ENCODE results near the gene PURA. TPM values are rescaled to one million over a fixed set of nuclear protein-coding genes. Genes with fewer than 3 reads are reported as not detected.

PURA gene
- polyA plus RNA-seq, 1 donor from 2014 or later: 2.3 TPM

DNA sequence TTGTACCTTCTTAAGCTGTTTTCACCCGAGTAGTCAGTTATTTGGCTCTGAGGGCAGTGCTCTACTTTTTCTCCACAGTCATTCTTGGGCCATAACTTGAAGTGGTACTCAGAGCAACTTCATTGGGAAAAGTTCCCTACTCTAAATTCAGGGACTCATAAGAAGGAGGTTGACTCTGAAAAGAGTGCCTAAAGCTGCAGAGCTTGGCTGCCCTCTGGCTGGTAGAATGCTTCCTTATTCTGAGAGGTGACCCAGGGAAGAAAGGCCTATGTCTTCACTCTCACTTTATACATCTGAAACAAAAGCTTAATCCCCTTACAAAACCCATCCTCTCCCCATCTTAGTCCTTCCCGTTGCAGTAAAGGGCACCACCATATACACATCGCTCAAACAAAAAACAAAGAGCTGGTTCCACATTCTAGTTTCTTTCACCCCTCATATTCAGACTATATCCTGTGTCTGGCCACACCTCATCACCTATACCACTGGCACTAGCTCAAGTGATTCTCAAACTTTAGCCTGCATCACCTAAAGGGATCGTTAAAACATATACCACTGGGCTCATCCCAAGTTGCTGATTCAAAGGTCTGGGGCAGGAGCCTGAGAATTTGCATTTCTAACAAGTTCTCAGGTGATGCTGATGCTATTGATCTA is 19.7 kb downstream of the PURA start:
- Histone ChIP-seq H3K4me3 (ENCODE audit: low read length) (no peak overlapping the region), H3K4me2 (ENCODE audit: low read length) (no peak overlapping the region), H3K9me3 (ENCODE audit: low read length) (no peaks in the 10 kb centered on the region), H2AFZ (ENCODE audit: low read depth, low read length) (no peak overlapping the region), H3K79me2 (replicated peaks; ENCODE audit: insufficient read depth, low read length) (no peaks in the 10 kb centered on the region), H3F3A (ENCODE audit: insufficient read depth, low read length, poor library complexity, severe bottlenecking) (no peaks in the 10 kb centered on the region), H4K20me1 (ENCODE audit: insufficient read depth) (no peaks in the 10 kb centered on the region), H3K36me3 (ENCODE audit: insufficient read depth, low read length) (no peaks in the 10 kb centered on the region), H3K9ac (ENCODE audit: low read length) (no peak overlapping the region), H3K27me3 (ENCODE audit: insufficient read depth, low read depth, low read length) (no peaks in the 10 kb centered on the region), H3K9me2 (ENCODE audit: insufficient read depth, low read length) (no peaks in the 10 kb centered on the region), H3K27ac (ENCODE audit: low read length) (no peak overlapping the region)
- TF ChIP-seq EP300 (conservative IDR thresholded peaks at IDR 0.05; ENCODE audit: poor library complexity, severe bottlenecking) (no peak), RAD21 (conservative IDR thresholded peaks at IDR 0.05) (no peak), TAF1 (IDR thresholded peaks at IDR 0.05; ENCODE audit: low read depth) (no peak), REST (IDR thresholded peaks at IDR 0.05; ENCODE audit: borderline replicate concordance) (no peak), SMC3 (conservative IDR thresholded peaks at IDR 0.05; ENCODE audit: poor library complexity) (no peak), POLR2AphosphoS5 (IDR thresholded peaks at IDR 0.05) (no peak), CTCF (IDR thresholded peaks at IDR 0.05; ENCODE audit: poor library complexity, severe bottlenecking) (no peak)

DNA sequence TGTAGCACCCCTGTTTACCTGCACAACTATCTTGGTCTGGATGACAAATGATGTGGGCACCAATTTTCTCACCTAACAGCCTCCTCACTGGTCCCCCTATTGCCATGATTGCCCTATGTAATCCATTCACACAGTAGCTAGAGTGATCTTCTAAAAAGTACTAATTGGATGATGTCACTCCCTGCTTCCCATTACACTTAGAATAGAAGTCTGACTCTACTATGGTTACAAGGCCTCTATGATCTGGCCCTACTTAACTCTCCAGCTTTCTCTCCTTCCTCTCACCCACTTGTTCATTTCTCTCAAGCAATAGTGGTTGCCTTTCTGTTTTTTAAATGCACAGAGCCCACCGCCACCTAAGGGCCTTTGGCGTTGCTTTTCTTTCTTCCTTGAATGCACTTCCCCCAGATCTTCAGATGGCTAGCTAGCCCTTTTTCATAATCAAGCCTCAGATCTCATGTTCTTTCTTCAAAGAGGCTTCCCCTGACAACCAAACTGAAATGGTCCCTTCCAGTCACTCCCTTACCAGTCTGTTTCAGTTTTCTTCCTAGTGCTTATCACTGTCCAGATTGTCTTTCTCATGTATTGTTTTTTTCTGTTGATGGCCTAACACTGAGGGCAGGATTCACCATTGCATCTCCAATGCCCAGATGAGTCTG is 20.5 kb downstream of the PURA start:
- Histone ChIP-seq H3K27me3 (ENCODE audit: insufficient read depth, low read depth, low read length) (no peaks in the 10 kb centered on the region), H3F3A (ENCODE audit: insufficient read depth, low read length, poor library complexity, severe bottlenecking) (no peaks in the 10 kb centered on the region), H3K36me3 (ENCODE audit: insufficient read depth, low read length) (no peaks in the 10 kb centered on the region), H3K9me3 (ENCODE audit: low read length) (no peaks in the 10 kb centered on the region), H2AFZ (ENCODE audit: low read depth, low read length) (no peak overlapping the region), H3K27ac (ENCODE audit: low read length) (no peak overlapping the region), H3K4me3 (ENCODE audit: low read length) (no peak overlapping the region), H3K79me2 (replicated peaks; ENCODE audit: insufficient read depth, low read length) (no peaks in the 10 kb centered on the region), H3K9ac (ENCODE audit: low read length) (no peak overlapping the region), H3K9me2 (ENCODE audit: insufficient read depth, low read length) (no peaks in the 10 kb centered on the region), H4K20me1 (ENCODE audit: insufficient read depth) (no peaks in the 10 kb centered on the region), H3K4me2 (ENCODE audit: low read length) (no peak overlapping the region)
- TF ChIP-seq EP300 (conservative IDR thresholded peaks at IDR 0.05; ENCODE audit: poor library complexity, severe bottlenecking) (no peak), MXI1 (conservative IDR thresholded peaks at IDR 0.05; ENCODE audit: poor library complexity, severe bottlenecking) (no peak), CTCF (IDR thresholded peaks at IDR 0.05; ENCODE audit: poor library complexity, severe bottlenecking) (no peak), TAF1 (IDR thresholded peaks at IDR 0.05; ENCODE audit: low read depth) (no peak), EZH2 (IDR thresholded peaks at IDR 0.05; ENCODE audit: borderline replicate concordance, insufficient read depth, low read length, poor library complexity, severe bottlenecking) (no peak), POLR2AphosphoS5 (IDR thresholded peaks at IDR 0.05) (no peak), RAD21 (conservative IDR thresholded peaks at IDR 0.05) (no peak), REST (IDR thresholded peaks at IDR 0.05; ENCODE audit: borderline replicate concordance) (no peak)
